OCI-LY7 (cell line): ENCODE data around the gene SCYGR4.

Source experiments
- CTCF ChIP-seq: fragments of 200-600 bp; sonication (generic); conservative IDR thresholded peaks from 2 replicates; pipeline ENCODE4 v1.5.1; 2014; ENCODE audit warnings: mild to moderate bottlenecking, antibody characterized with exemption, low read length, moderate library complexity, mixed read lengths
- EZH2phosphoT487 ChIP-seq: fragments of 200-600 bp; sonication (generic); IDR thresholded peaks from 2 replicates; pipeline ENCODE4 v1.6.1; 2018; ENCODE audit warnings: low read depth, borderline replicate concordance, mild to moderate bottlenecking, mixed run types, antibody characterized with exemption, low read length, moderate library complexity, mixed read lengths

GRCh38 chr2:227625420-227625819 lies 8.1 kb downstream of the SCYGR4 start:
- TF ChIP-seq CTCF (no peak), EZH2phosphoT487 (no peak)
